Measurements from ENCODE around the gene AIDA.

GRCh38 chr1:222641269-222641948, 70.9 kb downstream of the AIDA start:
- no peak for TF ChIP-seq CTCF (IDR thresholded peaks at IDR 0.05; ENCODE audit: poor library complexity)
- no peak for TF ChIP-seq EZH2 (IDR thresholded peaks at IDR 0.05; ENCODE audit: borderline replicate concordance)

Measured in hepatocyte (in vitro differentiated cells).